Duodenal mucosa (tissue), 2 donors: ENCODE measurements around the gene YTHDF2.
"Not testable (repeated sequence)": the region's sequence is repeated elsewhere in the genome, so short reads cannot be mapped to it uniquely, and the experiment has no call there.

ENCODE experiments used
- H3K27ac ChIP-seq: one replicate; pipeline ENCODE4 v1.7.0; 2013; ENCODE audit warnings: low read depth, low read length
- H3K27me3 ChIP-seq, 2 donors: one replicate each; pipeline ENCODE4 v1.7.0; 2013; ENCODE audit warnings: low read length in 2 of 2, control low read depth in 1 of 2; ENCODE audit not compliant: insufficient read depth in 2 of 2, control insufficient read depth in 1 of 2
- H3K36me3 ChIP-seq, 2 donors: one replicate each; pipeline ENCODE4 v1.7.0; 2013; ENCODE audit warnings: low read length in 2 of 2, control low read depth in 1 of 2; ENCODE audit not compliant: insufficient read depth in 2 of 2, control insufficient read depth in 1 of 2
- H3K4me1 ChIP-seq, 2 donors: one replicate each; pipeline ENCODE4 v1.7.0; 2013; ENCODE audit warnings: low read length in 2 of 2, control low read depth in 1 of 2; ENCODE audit not compliant: insufficient read depth in 2 of 2, control insufficient read depth in 1 of 2
- H3K4me3 ChIP-seq, 2 donors: one replicate each; pipeline ENCODE4 v1.7.0; 2013; ENCODE audit warnings: low read length in 2 of 2, low read depth in 1 of 2
- H3K9ac ChIP-seq, 2 donors: one replicate each; pipeline ENCODE4 v1.7.0; 2013; ENCODE audit warnings: low read length in 2 of 2, low read depth in 1 of 2
- H3K9me3 ChIP-seq, 2 donors: one replicate each; pipeline ENCODE4 v1.7.0; 2013; ENCODE audit warnings: low read length in 2 of 2, control low read depth in 1 of 2; ENCODE audit not compliant: control insufficient read depth in 1 of 2

YTHDF2 gene

GRCh38 chr1:28756846-28757245, 20.1 kb downstream of the YTHDF2 start:
- no peak overlapping the region for H3K9ac ChIP-seq
- no peak overlapping the region for H3K4me3 ChIP-seq
- H3K4me1 ChIP-seq = peaks cover 20 to 32% of the 10 kb centered on the region in 2 donors
- peaks cover 10 to 30% of the 10 kb centered on the region in 2 donors for H3K36me3 ChIP-seq
- no peak overlapping the region for H3K27ac ChIP-seq
- no peaks in the 10 kb centered on the region for H3K9me3 ChIP-seq
- H3K27me3 ChIP-seq = no peaks in the 10 kb centered on the region

GRCh38 chr1:28758420-28758819, 21.7 kb downstream of the YTHDF2 start:
- H3K36me3 ChIP-seq = peaks cover 7 to 31% of the 10 kb centered on the region in 2 donors
- no peaks in the 10 kb centered on the region for H3K9me3 ChIP-seq
- no peak overlapping the region for H3K9ac ChIP-seq
- H3K27ac ChIP-seq = no peak overlapping the region
- no peaks in the 10 kb centered on the region for H3K27me3 ChIP-seq
- H3K4me3 ChIP-seq = no peak overlapping the region
- H3K4me1 ChIP-seq = peaks cover 18 to 27% of the 10 kb centered on the region in 2 donors

GRCh38 chr1:28759257-28759656, 22.5 kb downstream of the YTHDF2 start:
- no peak overlapping the region for H3K9ac ChIP-seq
- no peak overlapping the region for H3K4me3 ChIP-seq
- no peaks in the 10 kb centered on the region for H3K9me3 ChIP-seq
- no peaks in the 10 kb centered on the region for H3K27me3 ChIP-seq
- peaks cover 7 to 27% of the 10 kb centered on the region in 2 donors for H3K36me3 ChIP-seq
- peaks cover 18 to 27% of the 10 kb centered on the region in 2 donors for H3K4me1 ChIP-seq
- H3K27ac ChIP-seq = no peak overlapping the region

- Histone ChIP-seq H3K27me3 (no peaks in the 10 kb centered on the region), H3K4me3 (no peak overlapping the region), H3K9me3 (no peaks in the 10 kb centered on the region), H3K27ac (no peak overlapping the region), H3K36me3 (peaks cover 7 to 43% of the 10 kb centered on the region in 2 donors), H3K9ac (no peak overlapping the region), H3K4me1 (peaks cover 5 to 11% of the 10 kb centered on the region in 2 donors)
Measured at GRCh38 chr1:28761189-28761588, 24.4 kb downstream of the YTHDF2 start.

- peaks cover 18 to 43% of the 10 kb centered on the region in 2 donors for H3K36me3 ChIP-seq
- H3K9ac ChIP-seq = no peak overlapping the region
- no peaks in the 10 kb centered on the region for H3K9me3 ChIP-seq
- H3K4me3 ChIP-seq = no peak overlapping the region
- peaks cover 0 to 4% of the 10 kb centered on the region in 2 donors for H3K4me1 ChIP-seq
- H3K27me3 ChIP-seq = no peaks in the 10 kb centered on the region
- no peak overlapping the region for H3K27ac ChIP-seq
Measured at GRCh38 chr1:28766532-28767183, 29.9 kb downstream of the YTHDF2 start.

GRCh38 chr1:28770601-28771165, 33.9 kb downstream of the YTHDF2 start:
- no peaks in the 10 kb centered on the region for H3K9me3 ChIP-seq
- peaks cover 2 to 10% of the 10 kb centered on the region in 2 donors for H3K4me1 ChIP-seq
- H3K4me3 ChIP-seq = no peak overlapping the region
- peaks cover 18 to 29% of the 10 kb centered on the region in 2 donors for H3K36me3 ChIP-seq
- no peak overlapping the region for H3K9ac ChIP-seq
- H3K27me3 ChIP-seq = no peaks in the 10 kb centered on the region
- H3K27ac ChIP-seq = no peak overlapping the region

GRCh38 chr1:28771921-28772320, 35.2 kb downstream of the YTHDF2 start:
- H3K4me3 ChIP-seq, H3K27me3 ChIP-seq, H3K9ac ChIP-seq, H3K27ac ChIP-seq, H3K4me1 ChIP-seq, H3K9me3 ChIP-seq: not testable (repeated sequence)
- H3K36me3 ChIP-seq = peaks cover 11 to 21% of the 10 kb centered on the region in 2 donors

GRCh38 chr1:28773105-28773504, 36.4 kb downstream of the YTHDF2 start:
- Histone ChIP-seq H3K9me3 (no peaks in the 10 kb centered on the region), H3K4me3 (no peak overlapping the region), H3K9ac (no peak overlapping the region), H3K36me3 (peaks cover 10 to 21% of the 10 kb centered on the region in 2 donors), H3K27ac (no peak overlapping the region), H3K4me1 (peaks cover 4 to 10% of the 10 kb centered on the region in 2 donors), H3K27me3 (no peaks in the 10 kb centered on the region)

- Histone ChIP-seq H3K27me3 (no peaks in the 10 kb centered on the region), H3K36me3 (peaks cover 3 to 9% of the 10 kb centered on the region in 2 donors), H3K27ac (peak overlapping the region; percentile 38), H3K9ac (peak overlapping the region; percentile 45 to 50), H3K4me1 (peaks cover 4 to 10% of the 10 kb centered on the region in 2 donors), H3K4me3 (peak overlapping the region; percentile 66 to 77), H3K9me3 (no peaks in the 10 kb centered on the region)
Measured at GRCh38 chr1:28775121-28775942, 38.6 kb downstream of the YTHDF2 start.

- H3K4me1 ChIP-seq = peaks cover 4 to 10% of the 10 kb centered on the region in 2 donors
- H3K9me3 ChIP-seq = no peaks in the 10 kb centered on the region
- no peaks in the 10 kb centered on the region for H3K27me3 ChIP-seq
- H3K27ac ChIP-seq = no peak overlapping the region
- H3K36me3 ChIP-seq = peaks cover 0 to 2% of the 10 kb centered on the region in 2 donors
- H3K9ac ChIP-seq = no peak overlapping the region
- H3K4me3 ChIP-seq = no peak overlapping the region
Measured at GRCh38 chr1:28776341-28776740, 39.6 kb downstream of the YTHDF2 start.
